NCI-H774 (cell line): ENCODE data around the gene IL6R.

ENCODE experiments used
- DNase-seq: peaks from one replicate; lab custom pipeline; 2025; lab: John Stamatoyannopoulos, UW

IL6R gene

DNA sequence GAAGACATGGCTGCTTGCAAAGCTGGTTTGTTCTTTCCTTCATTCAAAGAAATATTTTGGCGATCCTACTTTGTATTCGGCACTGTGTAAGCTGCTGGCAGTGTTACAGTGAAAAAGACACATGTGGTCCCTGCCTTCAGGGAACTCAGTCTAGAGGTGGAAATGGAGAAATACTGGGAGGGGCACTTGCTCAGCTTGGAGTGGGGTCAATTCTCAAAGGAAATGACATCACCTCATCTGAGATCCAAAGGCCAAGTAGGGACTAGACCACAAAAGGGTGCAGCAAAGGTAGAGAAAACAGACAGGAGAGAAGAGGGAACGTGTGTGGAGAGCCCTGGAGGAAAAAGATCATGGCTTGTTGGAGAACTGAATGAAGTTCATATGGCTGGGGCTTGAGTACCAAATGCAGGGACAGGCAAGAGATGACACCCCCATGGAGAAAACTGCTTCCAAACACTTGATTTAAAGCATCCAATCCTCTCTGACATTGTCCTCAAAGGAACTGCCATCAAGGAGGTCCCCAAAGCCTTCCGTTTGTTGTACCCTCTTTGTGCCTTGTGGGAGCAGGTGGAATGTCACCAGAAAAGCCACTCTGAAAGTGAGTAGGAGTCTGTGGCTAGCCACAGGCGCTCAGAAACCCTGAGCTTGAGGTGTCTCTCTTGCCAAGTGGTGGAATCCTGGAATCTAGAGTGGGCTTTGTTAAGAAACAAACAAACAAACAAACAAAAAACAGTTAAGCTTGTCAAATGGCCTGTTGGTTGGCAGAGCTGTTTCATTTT is 48.6 kb downstream of the IL6R start:
- no peak for DNase-seq

DNA sequence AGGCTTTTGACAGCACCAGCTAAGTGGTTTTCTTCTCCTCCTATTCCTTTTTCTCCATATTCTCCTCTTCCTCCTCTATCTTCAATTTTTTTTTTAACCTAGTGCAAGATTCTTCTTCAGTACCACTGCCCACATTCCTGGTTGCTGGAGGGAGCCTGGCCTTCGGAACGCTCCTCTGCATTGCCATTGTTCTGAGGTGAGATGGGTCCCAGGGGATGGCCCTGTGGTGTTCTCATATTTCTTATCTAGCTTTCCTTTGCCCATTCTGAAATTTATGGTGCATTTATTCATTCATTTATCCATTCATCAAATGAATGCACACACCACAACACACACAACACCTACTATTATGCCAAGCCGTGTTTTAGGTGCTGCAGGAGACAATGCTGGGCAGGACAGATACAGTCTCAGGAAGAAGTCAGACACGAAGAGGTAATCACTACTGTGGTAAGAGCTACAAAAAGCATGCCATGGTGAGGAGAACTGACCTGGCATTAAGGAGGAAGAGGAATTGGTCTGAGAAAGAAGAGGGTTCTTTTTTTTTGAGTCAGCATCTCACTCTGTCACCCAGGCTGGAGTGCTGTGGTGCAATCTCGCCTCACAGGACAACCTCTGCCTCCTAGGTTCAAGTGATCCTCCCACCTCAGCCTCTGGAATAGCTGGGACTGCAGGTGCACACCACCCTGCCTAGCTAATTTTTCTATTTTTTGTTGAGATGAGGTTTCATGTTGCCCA is 49.4 kb downstream of the IL6R start:
- no peak for DNase-seq

DNA sequence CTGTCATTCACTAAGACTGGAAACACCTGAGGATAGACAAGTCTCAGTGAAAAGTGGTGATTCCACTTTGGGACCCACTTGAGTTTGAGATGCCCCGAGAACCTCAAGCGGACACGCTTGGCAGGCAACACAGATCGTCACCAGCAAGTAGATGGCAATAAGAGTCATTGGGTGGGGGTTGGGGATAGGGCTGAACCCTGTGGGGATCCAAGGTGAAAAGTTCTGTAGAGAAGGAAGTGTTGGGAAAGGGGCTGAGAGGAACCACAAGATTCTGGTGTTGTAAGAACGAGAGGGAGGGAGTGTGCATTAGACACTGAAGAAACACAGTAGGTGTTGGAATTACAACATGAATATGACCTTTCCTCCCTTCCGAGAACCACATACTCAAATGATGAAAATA is 51.5 kb downstream of the IL6R start:
- DNase-seq = no peak

DNA sequence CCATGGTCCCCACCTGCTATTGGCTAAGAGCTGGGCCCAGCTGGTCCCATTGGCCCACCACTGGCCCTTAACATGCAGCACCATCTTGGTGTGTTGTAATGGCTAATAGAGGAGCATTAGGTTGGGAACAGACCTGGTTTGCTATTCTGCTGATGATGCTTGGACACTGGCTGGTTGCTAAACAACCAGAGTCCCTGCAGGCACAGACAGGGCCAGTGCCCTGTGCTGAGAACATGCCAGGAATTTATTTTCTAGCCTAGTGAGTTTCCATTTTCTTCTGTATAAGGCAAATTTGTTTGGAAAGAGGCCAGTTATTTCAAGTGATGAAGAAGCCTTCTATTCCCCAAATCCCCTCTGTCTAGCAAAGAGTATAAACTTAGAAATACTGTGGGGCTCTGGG is 53.9 kb downstream of the IL6R start:
- DNase-seq = no peak

DNA sequence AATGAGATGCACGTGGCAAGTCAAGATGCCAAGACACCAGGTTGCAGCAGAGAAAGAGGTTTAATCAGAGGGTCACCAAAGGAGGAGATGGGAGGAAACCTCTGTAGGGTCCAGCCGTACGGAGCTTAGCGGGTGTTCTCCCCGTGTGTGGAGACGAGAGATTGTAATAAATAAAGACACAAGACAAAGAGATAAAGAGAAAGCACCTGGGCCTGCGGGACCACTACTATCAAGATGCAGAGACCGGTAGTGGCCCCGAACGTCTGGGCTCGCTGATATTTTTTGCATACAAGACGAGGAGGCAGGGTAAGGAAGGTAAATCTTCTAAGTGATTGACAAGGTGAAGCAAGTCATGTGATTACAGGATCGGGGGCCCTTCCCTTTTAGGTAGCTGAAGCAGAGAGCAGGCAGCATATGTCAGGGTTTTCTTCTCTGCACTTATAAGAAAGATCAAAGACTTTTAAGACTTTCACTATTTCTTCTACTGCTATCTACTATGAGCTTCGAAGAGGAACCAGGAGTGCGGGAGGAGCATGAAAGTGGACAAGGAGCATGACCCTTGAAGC is 55.6 kb downstream of the IL6R start:
- no peak for DNase-seq

DNA sequence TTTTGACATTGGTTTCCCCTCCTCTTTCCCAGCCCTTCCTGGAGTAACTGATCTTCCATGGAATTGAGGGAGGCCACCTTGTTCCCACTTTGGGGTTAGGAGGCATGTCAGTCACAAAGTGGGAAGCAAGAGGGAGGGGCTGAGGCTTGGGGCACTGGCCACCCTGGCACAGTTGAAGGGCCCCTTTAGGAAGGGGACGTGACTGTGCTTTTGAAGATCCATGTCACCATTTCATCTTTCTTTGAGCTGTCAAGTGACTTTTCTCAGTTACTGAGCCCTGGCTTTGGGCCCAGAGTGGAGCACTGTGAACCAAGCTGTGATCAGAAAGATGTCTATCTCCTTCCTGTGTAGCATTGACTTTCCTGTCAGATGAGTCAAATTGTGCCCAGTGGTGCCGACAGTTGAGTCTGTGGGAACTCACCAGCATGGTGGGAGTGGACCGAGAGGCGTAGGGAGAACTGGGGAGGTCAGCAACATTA is 58.4 kb downstream of the IL6R start:
- no peak for DNase-seq

DNA sequence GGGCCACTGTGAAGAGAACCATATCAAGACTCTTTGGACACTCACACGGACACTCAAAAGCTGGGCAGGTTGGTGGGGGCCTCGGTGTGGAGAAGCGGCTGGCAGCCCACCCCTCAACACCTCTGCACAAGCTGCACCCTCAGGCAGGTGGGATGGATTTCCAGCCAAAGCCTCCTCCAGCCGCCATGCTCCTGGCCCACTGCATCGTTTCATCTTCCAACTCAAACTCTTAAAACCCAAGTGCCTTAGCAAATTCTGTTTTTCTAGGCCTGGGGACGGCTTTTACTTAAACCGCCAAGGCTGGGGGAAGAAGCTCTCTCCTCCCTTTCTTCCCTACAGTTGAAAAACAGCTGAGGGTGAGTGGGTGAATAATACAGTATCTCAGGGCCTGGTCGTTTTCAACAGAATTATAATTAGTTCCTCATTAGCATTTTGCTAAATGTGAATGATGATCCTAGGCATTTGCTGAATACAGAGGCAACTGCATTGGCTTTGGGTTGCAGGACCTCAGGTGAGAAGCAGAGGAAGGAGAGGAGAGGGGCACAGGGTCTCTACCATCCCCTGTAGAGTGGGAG is 60.6 kb downstream of the IL6R start:
- DNase-seq = no peak

DNA sequence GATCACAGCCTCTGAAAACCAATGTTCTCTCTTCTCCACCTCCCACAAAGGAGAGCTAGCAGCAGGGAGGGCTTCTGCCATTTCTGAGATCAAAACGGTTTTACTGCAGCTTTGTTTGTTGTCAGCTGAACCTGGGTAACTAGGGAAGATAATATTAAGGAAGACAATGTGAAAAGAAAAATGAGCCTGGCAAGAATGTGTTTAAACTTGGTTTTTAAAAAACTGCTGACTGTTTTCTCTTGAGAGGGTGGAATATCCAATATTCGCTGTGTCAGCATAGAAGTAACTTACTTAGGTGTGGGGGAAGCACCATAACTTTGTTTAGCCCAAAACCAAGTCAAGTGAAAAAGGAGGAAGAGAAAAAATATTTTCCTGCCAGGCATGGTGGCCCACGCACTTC is 61.1 kb downstream of the IL6R start:
- DNase-seq = no peak

DNA sequence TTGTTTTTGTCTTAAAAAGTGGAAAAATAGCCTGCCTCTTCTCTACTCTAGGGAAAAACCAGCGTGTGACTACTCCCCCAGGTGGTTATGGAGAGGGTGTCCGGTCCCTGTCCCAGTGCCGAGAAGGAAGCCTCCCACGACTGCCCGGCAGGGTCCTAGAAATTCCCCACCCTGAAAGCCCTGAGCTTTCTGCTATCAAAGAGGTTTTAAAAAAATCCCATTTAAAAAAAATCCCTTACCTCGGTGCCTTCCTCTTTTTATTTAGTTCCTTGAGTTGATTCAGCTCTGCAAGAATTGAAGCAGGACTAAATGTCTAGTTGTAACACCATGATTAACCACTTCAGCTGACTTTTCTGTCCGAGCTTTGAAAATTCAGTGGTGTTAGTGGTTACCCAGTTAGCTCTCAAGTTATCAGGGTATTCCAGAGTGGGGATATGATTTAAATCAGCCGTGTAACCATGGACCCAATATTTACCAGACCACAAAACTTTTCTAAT is 61.8 kb downstream of the IL6R start:
- no peak for DNase-seq

DNA sequence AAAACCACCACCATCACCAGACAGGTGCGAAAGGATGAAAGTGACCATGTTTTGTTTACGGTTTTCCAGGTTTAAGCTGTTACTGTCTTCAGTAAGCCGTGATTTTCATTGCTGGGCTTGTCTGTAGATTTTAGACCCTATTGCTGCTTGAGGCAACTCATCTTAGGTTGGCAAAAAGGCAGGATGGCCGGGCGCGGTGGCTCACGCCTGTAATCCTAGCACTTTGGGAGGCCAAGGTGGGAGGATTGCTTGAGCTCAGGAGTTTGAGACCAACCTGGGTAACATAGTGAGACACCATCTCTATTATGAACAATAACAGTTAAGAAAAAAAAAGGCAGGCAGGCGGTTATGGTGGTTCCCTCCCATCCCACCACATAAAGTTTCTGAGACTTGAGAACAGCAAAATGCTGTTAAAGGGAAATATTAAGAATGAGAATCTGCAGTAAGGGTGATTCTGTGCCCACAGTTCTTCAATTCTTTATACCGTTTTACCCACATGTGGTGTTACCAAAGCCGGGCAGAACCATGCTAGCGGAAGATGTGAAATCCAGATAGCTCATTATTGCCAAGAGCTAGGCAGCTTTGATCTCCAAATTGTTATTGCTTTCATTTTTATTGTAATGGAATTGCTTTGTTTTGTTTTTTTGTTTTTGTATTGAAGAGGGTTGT is 62.4 kb downstream of the IL6R start:
- DNase-seq = no peak

DNA sequence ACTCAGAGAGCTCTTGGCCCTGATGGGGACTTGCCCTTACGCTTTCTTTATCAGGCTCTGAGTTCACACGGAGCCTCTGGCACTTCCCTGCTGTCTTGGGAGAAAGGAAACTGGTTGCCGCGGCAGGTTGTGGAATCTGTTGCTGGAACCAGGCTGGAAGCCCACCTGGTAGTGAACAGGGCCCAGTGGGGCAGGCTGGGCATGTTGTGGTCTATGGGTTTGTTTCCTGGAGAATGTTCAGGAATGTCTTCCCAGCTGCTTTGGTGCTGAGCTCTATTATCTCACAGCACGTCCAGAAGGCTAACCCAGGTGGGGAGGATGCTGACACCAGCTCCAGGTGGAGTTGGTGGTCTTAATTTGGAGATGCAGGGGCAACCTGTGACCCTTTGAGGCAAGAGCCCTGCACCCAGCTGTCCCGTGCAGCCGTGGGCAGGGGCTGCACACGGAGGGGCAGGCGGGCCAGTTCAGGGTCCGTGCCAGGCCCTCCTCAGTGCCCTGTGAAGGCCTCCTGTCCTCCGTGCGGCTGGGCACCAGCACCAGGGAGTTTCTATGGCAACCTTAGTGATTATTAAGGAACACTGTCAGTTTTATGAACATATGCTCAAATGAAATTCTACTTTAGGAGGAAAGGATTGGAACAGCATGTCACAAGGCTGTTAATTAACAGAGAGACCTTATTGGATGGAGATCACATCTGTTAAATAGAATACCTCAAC is 63.5 kb downstream of the IL6R start:
- DNase-seq = no peak

DNA sequence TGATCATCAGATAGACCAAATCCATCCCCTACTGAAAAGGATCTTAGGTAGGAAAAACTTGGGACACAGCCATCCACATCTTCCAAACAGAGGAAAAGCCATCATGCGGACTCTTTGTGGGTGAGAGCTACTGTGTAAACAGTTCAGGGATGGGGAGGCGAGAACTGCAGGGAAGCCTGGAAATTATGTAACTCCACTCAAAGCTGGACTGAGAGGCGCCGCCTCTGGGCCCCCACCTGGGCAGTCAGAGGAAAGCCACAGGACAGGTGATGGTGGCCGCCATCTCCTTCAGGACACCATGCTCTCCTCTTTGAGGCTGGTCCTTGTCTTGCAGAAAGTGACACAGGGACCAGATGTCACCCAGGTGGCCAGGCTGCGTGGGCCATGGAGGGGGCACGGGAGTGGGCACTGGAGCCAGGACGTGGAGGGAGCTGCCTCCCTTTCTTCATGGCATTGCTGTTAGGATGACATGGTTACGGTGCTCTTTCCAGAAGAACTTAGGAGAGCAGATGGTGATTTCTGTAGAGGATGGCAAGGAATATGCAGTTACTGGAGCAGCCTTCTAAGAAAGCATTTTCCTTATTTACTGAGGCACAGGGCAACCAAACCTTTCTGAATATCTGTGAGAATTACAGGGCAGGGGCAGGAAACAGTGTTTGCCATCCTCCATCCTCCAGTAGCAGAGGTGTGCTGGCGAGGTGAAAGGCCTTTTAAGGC is 64.9 kb downstream of the IL6R start:
- DNase-seq = peak; percentile 38

DNA sequence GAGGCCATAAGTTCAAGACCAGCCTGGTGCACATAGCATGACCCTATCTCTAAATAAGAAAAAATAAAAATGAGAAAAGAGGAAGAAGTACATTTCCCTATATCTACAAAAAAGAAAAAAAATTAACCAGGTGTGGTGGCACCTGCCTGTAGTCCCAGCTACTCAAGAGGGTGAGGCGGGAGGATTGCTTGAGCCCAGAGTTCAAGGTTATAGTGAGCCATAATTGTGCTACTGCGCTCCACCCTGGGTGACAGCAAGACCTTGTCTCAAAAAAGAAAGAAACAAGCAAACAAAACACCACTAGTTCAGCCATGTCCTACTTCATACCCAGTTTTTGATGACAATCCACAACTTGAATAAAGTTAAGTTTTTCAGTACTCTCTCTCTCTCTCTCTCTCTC is 66.2 kb downstream of the IL6R start:
- DNase-seq = no peak

DNA sequence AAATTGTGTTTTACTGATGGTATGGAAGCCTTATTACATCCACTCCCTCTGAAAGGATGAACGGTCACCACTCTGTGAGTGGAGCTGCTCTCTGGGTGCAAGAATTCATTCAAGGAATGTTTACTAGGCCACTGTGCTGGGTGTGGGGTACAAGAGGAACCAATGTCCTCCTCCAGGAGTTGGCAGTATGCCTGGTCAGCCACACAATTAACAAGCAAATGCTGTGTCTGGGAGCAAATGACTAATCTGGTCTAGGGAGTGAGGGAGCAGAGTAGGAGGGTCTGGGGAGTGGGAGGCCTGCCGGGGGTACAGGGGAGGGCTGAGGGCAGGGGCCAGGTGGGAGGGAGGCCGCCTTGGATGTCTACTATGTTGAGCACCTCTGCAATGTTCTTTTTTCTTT is 69.7 kb downstream of the IL6R start:
- no peak for DNase-seq

DNA sequence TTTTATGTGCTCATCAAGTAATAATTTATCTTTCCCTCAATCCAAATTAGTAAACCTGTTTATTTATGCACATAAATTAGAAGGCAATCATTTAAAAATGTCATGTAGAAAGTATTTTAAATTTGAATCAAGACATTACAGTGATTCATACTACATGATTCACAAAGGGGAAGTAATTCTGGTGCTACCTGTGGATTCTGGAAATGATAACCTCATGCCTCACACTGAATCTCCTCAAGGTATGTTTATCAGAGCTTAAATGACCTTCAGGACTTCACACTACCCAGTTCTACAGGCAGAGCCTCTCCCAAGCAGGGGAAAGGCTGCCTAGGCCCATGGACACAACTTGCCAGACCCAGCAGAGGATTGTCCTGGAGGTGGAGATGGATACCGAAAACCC is 71.6 kb downstream of the IL6R start:
- no peak for DNase-seq

DNA sequence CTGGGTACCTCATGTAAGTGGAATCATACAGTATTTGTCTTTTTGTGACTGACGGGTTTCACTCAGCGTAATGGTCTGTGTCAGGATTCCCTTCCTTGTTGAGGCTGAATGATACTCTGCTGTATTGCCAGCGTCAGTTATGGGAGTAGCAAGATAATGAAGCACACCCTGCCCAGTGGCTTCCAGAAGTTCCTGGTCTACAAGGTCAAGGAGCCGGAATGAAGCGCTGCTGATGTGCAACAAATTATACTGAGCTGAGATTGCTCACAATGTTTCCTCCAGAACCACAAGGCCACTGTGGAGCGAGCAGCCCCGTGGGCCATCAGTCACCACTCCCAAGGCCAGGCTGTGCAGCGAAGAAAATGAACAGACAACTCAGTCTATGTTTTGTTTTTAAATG is 72.9 kb downstream of the IL6R start:
- DNase-seq = no peak

DNA sequence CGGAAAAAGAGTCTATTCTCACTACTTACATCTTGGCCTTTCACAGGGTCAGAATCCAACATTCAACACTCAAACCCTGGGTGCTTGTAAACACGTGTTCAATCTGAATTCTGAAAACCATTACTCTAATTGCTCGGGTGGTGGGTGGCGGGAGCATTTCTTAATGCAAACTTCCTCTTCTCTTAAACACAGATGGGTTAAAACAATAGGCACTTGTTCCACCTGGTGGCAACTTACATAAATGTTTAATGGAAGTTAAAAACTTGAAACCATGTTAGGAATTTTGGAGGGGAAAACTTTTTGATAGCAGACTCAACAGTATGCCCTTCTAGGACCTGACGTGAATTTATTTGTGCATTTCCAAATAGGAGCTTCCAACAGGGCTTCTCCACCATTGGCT is 73.5 kb downstream of the IL6R start:
- DNase-seq = no peak

DNA sequence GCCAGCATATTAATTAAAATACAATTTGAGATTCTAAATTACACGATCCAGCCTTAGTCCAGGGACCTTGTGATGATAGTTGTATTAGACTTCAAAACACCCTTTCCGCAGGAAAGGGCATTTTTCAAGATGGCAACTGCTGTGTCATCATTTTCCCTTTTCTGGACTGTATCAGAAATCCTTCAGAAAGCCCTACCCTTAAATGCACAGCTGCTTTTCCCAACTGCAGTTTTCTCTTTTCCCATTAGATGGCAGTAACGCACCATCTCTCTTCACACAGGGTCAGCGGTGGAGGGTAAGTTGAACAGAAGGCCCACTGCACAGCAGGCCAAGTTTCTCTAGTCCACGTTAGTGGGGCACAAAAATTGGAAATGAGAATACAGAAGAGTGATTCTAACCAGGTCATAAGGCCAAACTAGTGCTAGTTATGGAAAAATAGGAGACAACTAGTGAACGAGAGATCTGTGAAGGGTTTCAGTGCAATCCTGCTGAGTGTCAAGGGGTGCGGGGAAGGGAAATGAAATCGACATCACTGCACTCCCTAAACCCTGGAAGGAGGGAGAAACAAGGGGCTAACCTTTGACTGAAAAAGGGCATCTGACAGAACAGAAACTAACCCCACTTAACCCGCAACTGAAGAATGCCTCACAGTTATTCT is 74.8 kb downstream of the IL6R start:
- peak; percentile 85 for DNase-seq

DNA sequence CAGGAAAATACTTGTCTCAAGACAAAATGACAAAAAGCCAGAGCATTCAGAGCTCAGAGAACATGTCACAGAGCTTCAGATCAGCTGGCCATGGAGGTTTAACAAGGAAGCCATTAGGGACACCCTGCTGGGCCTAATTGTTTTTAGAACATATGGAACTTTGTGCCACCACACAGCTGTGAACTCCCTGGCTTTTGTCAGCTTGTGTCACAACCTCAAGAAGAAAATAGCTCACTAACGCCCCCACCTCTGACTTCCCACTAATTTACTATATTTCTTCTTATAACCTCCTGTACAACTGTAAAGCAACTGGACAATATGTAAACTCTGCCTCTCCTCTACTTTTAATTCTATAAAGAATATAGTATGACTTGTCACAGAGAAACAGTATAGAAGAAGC is 75.9 kb downstream of the IL6R start:
- no peak for DNase-seq
